Measurements from ENCODE around the gene MADD.
A peak's percentile ranks its signal among the peaks of the same experiment; 100 is the strongest.

MADD gene

DNA sequence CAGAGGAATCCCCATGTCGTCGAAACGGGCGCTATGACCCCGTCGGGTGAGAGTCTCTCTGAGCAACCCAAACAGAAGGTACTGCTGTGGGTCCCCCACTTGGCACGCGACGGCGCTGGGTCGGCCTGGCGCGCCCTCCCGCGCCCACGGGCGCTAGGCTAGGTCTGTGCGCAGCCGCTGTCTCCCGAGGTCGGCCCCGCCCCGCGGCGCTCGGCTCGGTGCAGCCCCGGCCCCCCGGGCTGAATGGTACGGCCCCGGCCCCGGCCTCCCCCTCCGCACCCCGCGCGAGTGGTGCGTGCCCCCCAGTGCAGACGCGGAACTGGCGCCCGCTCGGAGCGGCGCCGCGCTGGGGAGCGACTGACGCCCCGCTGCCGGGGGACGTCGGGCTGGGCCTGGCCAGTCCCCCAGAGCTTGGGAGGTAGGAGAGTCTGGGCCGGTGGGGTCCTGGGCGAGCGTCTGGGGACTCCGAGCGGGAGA is at the start of gene MADD:
Gene MADD, plus strand, starts transcription at position 305 of the 477 bp plus-strand sequence.
- H3K9me3 ChIP-seq (ENCODE audit: control insufficient read depth in 1 of 2, low read length in 2 of 2) = no peaks in the 10 kb centered on the region
- peak within 1 kb of the TSS; percentile 52 to 91 for H3K9ac ChIP-seq (ENCODE audit: low read depth in 1 of 2, low read length in 2 of 2)
- H3K27me3 ChIP-seq (ENCODE audit: control insufficient read depth in 1 of 2, insufficient read depth in 2 of 2, low read length in 2 of 2) = no peaks in the 10 kb centered on the region
- H3K36me3 ChIP-seq (ENCODE audit: control insufficient read depth in 1 of 2, insufficient read depth in 2 of 2, low read length in 2 of 2) = peaks cover 2 to 13% of the 10 kb centered on the region in 2 donors
- peak within 1 kb of the TSS; percentile 79 to 85 for H3K4me3 ChIP-seq (ENCODE audit: low read depth in 1 of 2, low read length in 2 of 2)
- peaks cover 40 to 44% of the 10 kb centered on the region in 2 donors for H3K4me1 ChIP-seq (ENCODE audit: control insufficient read depth in 1 of 2, insufficient read depth in 2 of 2, low read length in 2 of 2)
- H3K27ac ChIP-seq (ENCODE audit: low read depth, low read length) = peak within 1 kb of the TSS; percentile 95

DNA sequence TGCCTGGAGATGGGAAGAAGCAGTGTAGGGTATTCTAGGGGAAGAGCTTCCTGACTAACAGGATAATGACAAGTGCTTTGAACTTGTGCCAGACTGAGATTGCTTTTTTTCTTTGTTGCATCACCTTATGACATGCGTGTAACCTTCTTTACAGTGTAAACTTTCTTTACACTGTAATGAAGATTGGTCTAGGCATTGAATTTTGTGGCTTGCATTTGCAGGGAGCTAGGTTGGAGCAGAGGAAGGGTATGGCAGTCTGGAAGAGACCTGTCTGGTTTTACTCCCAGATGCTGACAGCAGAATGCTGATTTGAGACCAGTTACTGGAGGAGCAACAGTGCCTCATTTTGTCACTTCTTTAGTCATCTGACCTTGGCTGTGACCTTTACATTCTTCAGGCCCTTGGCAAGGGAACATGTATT is 49.5 kb upstream of the MADD start:
- peaks cover 11 to 13% of the 10 kb centered on the region in 2 donors for H3K36me3 ChIP-seq (ENCODE audit: control insufficient read depth in 1 of 2, insufficient read depth in 2 of 2, low read length in 2 of 2)
- H3K27me3 ChIP-seq (ENCODE audit: control insufficient read depth in 1 of 2, insufficient read depth in 2 of 2, low read length in 2 of 2) = no peaks in the 10 kb centered on the region
- H3K9me3 ChIP-seq (ENCODE audit: control insufficient read depth in 1 of 2, low read length in 2 of 2) = no peaks in the 10 kb centered on the region
- H3K4me1 ChIP-seq (ENCODE audit: control insufficient read depth in 1 of 2, insufficient read depth in 2 of 2, low read length in 2 of 2) = peaks cover 14 to 16% of the 10 kb centered on the region in 2 donors
- H3K9ac ChIP-seq (ENCODE audit: low read depth in 1 of 2, low read length in 2 of 2) = no peak overlapping the region
- no peak overlapping the region for H3K4me3 ChIP-seq (ENCODE audit: low read depth in 1 of 2, low read length in 2 of 2)
- H3K27ac ChIP-seq (ENCODE audit: low read depth, low read length) = no peak overlapping the region

DNA sequence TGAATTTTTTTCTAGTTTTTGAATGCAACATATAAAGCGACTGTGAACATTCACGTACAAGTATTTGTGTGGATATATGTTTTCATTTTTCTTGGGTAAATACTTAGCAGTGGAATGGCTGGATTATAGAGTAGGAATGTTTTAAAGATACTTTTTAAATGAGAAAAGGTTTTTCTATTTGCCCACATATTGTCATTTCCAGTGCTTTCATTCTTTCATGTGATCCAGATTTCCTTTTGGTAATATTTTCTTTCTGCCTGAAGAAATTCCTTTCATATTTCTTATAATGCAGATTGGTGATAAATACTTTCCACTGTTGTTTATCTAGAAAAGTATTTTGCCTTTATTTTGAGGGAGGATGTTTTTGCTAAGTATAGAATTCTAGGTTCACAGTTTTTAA is 47.2 kb upstream of the MADD start:
- Histone ChIP-seq H3K4me1 (ENCODE audit: control insufficient read depth in 1 of 2, insufficient read depth in 2 of 2, low read length in 2 of 2) (peaks cover 0 to 4% of the 10 kb centered on the region in 2 donors), H3K9ac (ENCODE audit: low read depth in 1 of 2, low read length in 2 of 2) (no peak overlapping the region), H3K9me3 (ENCODE audit: control insufficient read depth in 1 of 2, low read length in 2 of 2) (no peaks in the 10 kb centered on the region), H3K36me3 (ENCODE audit: control insufficient read depth in 1 of 2, insufficient read depth in 2 of 2, low read length in 2 of 2) (peaks cover 13 to 22% of the 10 kb centered on the region in 2 donors), H3K27me3 (ENCODE audit: control insufficient read depth in 1 of 2, insufficient read depth in 2 of 2, low read length in 2 of 2) (no peaks in the 10 kb centered on the region), H3K4me3 (ENCODE audit: low read depth in 1 of 2, low read length in 2 of 2) (no peak overlapping the region), H3K27ac (ENCODE audit: low read depth, low read length) (no peak overlapping the region)

- no peak overlapping the region for H3K9ac ChIP-seq (ENCODE audit: low read depth in 1 of 2, low read length in 2 of 2)
- peaks cover 0 to 4% of the 10 kb centered on the region in 2 donors for H3K4me1 ChIP-seq (ENCODE audit: control insufficient read depth in 1 of 2, insufficient read depth in 2 of 2, low read length in 2 of 2)
- no peak overlapping the region for H3K27ac ChIP-seq (ENCODE audit: low read depth, low read length)
- no peak overlapping the region for H3K4me3 ChIP-seq (ENCODE audit: low read depth in 1 of 2, low read length in 2 of 2)
- no peaks in the 10 kb centered on the region for H3K27me3 ChIP-seq (ENCODE audit: control insufficient read depth in 1 of 2, insufficient read depth in 2 of 2, low read length in 2 of 2)
- H3K9me3 ChIP-seq (ENCODE audit: control insufficient read depth in 1 of 2, low read length in 2 of 2) = no peaks in the 10 kb centered on the region
- H3K36me3 ChIP-seq (ENCODE audit: control insufficient read depth in 1 of 2, insufficient read depth in 2 of 2, low read length in 2 of 2) = peaks cover 4 to 19% of the 10 kb centered on the region in 2 donors
Observed at GRCh38 chr11:47225552-47226400, 44.2 kb upstream of the MADD start.

- peaks cover 0 to 14% of the 10 kb centered on the region in 2 donors for H3K36me3 ChIP-seq (ENCODE audit: control insufficient read depth in 1 of 2, insufficient read depth in 2 of 2, low read length in 2 of 2)
- H3K9me3 ChIP-seq (ENCODE audit: control insufficient read depth in 1 of 2, low read length in 2 of 2) = no peaks in the 10 kb centered on the region
Observed at GRCh38 chr11:47229161-47229560, 40.8 kb upstream of the MADD start.

DNA sequence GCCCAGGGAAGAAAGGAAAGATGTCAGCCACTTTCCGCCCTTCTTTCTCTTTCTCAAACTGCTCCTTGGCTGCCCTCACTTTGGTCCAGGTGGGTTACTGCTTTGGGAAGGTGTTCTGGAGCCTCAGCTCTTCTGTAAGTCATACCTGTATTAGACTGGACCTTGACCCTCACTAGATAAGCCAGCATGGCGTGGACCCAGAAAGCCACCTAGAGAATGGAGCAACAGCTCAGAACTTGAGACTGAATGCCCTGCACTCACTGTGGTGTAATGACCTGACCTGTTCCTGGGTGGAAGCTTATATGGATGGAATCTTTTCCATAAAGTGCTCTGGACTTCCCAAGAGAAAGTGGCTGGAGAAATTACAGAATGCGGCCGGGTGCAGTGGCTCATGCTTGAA is 36.9 kb upstream of the MADD start:
- H3K36me3 ChIP-seq (ENCODE audit: control insufficient read depth in 1 of 2, insufficient read depth in 2 of 2, low read length in 2 of 2) = peaks cover 4 to 9% of the 10 kb centered on the region in 2 donors

More at GRCh38 chr11:47229161-47229560, 40.8 kb upstream of the MADD start:
- no peak overlapping the region for H3K4me3 ChIP-seq (ENCODE audit: low read depth in 1 of 2, low read length in 2 of 2)
- peaks cover 6 to 10% of the 10 kb centered on the region in 2 donors for H3K4me1 ChIP-seq (ENCODE audit: control insufficient read depth in 1 of 2, insufficient read depth in 2 of 2, low read length in 2 of 2)
- no peak overlapping the region for H3K27ac ChIP-seq (ENCODE audit: low read depth, low read length)
- no peak overlapping the region for H3K9ac ChIP-seq (ENCODE audit: low read depth in 1 of 2, low read length in 2 of 2)
- H3K27me3 ChIP-seq (ENCODE audit: control insufficient read depth in 1 of 2, insufficient read depth in 2 of 2, low read length in 2 of 2) = no peaks in the 10 kb centered on the region

GRCh38 chr11:47233989-47234668 is 35.8 kb upstream of the MADD start:
- Histone ChIP-seq H3K36me3 (ENCODE audit: control insufficient read depth in 1 of 2, insufficient read depth in 2 of 2, low read length in 2 of 2) (peaks cover 5 to 16% of the 10 kb centered on the region in 2 donors), H3K27me3 (ENCODE audit: control insufficient read depth in 1 of 2, insufficient read depth in 2 of 2, low read length in 2 of 2) (no peaks in the 10 kb centered on the region), H3K4me1 (ENCODE audit: control insufficient read depth in 1 of 2, insufficient read depth in 2 of 2, low read length in 2 of 2) (peaks cover 12 to 17% of the 10 kb centered on the region in 2 donors), H3K27ac (ENCODE audit: low read depth, low read length) (no peak overlapping the region), H3K4me3 (ENCODE audit: low read depth in 1 of 2, low read length in 2 of 2) (peak overlapping the region; percentile 30 to 40), H3K9me3 (ENCODE audit: control insufficient read depth in 1 of 2, low read length in 2 of 2) (no peaks in the 10 kb centered on the region), H3K9ac (ENCODE audit: low read depth in 1 of 2, low read length in 2 of 2) (peak overlapping the region in 1 of 2 donors; percentile 1)

More for the DNA sequence above, 36.9 kb upstream of the MADD start:
- Histone ChIP-seq H3K9me3 (ENCODE audit: control insufficient read depth in 1 of 2, low read length in 2 of 2) (no peaks in the 10 kb centered on the region), H3K27me3 (ENCODE audit: control insufficient read depth in 1 of 2, insufficient read depth in 2 of 2, low read length in 2 of 2) (no peaks in the 10 kb centered on the region), H3K4me1 (ENCODE audit: control insufficient read depth in 1 of 2, insufficient read depth in 2 of 2, low read length in 2 of 2) (peaks cover 12 to 17% of the 10 kb centered on the region in 2 donors), H3K9ac (ENCODE audit: low read depth in 1 of 2, low read length in 2 of 2) (no peak overlapping the region), H3K27ac (ENCODE audit: low read depth, low read length) (no peak overlapping the region), H3K4me3 (ENCODE audit: low read depth in 1 of 2, low read length in 2 of 2) (no peak overlapping the region)

DNA sequence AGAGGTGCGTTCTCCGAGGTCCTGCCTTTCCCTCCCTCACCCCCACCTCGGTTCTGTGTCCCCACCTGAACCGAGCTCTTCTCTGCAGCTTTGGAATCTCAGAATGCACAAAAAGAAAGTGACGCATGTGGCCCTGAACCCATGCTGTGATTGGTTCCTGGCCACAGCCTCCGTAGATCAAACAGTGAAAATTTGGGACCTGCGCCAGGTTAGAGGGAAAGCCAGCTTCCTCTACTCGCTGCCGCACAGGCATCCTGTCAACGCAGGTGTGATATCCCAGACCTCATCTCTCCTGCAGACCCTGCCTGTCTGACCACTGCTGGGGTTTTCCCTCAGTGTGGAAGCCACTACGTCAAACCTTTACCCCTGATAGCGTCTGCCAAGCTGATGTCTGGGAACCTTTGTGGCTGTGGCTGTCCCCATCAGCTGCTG is 35.2 kb upstream of the MADD start:
- Histone ChIP-seq H3K4me3 (ENCODE audit: low read depth in 1 of 2, low read length in 2 of 2) (peak overlapping the region; percentile 30 to 40), H3K9me3 (ENCODE audit: control insufficient read depth in 1 of 2, low read length in 2 of 2) (no peaks in the 10 kb centered on the region), H3K9ac (ENCODE audit: low read depth in 1 of 2, low read length in 2 of 2) (peak overlapping the region; percentile 1 to 9), H3K4me1 (ENCODE audit: control insufficient read depth in 1 of 2, insufficient read depth in 2 of 2, low read length in 2 of 2) (peaks cover 12 to 17% of the 10 kb centered on the region in 2 donors), H3K27ac (ENCODE audit: low read depth, low read length) (no peak overlapping the region), H3K36me3 (ENCODE audit: control insufficient read depth in 1 of 2, insufficient read depth in 2 of 2, low read length in 2 of 2) (peaks cover 10 to 22% of the 10 kb centered on the region in 2 donors), H3K27me3 (ENCODE audit: control insufficient read depth in 1 of 2, insufficient read depth in 2 of 2, low read length in 2 of 2) (no peaks in the 10 kb centered on the region)

GRCh38 chr11:47235163-47235562 is 34.8 kb upstream of the MADD start:
- peaks cover 14 to 27% of the 10 kb centered on the region in 2 donors for H3K36me3 ChIP-seq (ENCODE audit: control insufficient read depth in 1 of 2, insufficient read depth in 2 of 2, low read length in 2 of 2)

GRCh38 chr11:47236482-47236881 is 33.5 kb upstream of the MADD start:
- Histone ChIP-seq H3K9ac (ENCODE audit: low read depth in 1 of 2, low read length in 2 of 2) (no peak overlapping the region), H3K36me3 (ENCODE audit: control insufficient read depth in 1 of 2, insufficient read depth in 2 of 2, low read length in 2 of 2) (peaks cover 16 to 38% of the 10 kb centered on the region in 2 donors), H3K4me1 (ENCODE audit: control insufficient read depth in 1 of 2, insufficient read depth in 2 of 2, low read length in 2 of 2) (peaks cover 12 to 17% of the 10 kb centered on the region in 2 donors), H3K27me3 (ENCODE audit: control insufficient read depth in 1 of 2, insufficient read depth in 2 of 2, low read length in 2 of 2) (no peaks in the 10 kb centered on the region), H3K9me3 (ENCODE audit: control insufficient read depth in 1 of 2, low read length in 2 of 2) (no peaks in the 10 kb centered on the region), H3K27ac (ENCODE audit: low read depth, low read length) (no peak overlapping the region), H3K4me3 (ENCODE audit: low read depth in 1 of 2, low read length in 2 of 2) (no peak overlapping the region)

More at GRCh38 chr11:47235163-47235562, 34.8 kb upstream of the MADD start:
- no peaks in the 10 kb centered on the region for H3K9me3 ChIP-seq (ENCODE audit: control insufficient read depth in 1 of 2, low read length in 2 of 2)
- no peaks in the 10 kb centered on the region for H3K27me3 ChIP-seq (ENCODE audit: control insufficient read depth in 1 of 2, insufficient read depth in 2 of 2, low read length in 2 of 2)
- H3K4me1 ChIP-seq (ENCODE audit: control insufficient read depth in 1 of 2, insufficient read depth in 2 of 2, low read length in 2 of 2) = peaks cover 12 to 17% of the 10 kb centered on the region in 2 donors
- H3K9ac ChIP-seq (ENCODE audit: low read depth in 1 of 2, low read length in 2 of 2) = no peak overlapping the region
- H3K4me3 ChIP-seq (ENCODE audit: low read depth in 1 of 2, low read length in 2 of 2) = no peak overlapping the region
- H3K27ac ChIP-seq (ENCODE audit: low read depth, low read length) = no peak overlapping the region

Measured in duodenal mucosa (tissue), 2 donors.